DOHH2 (cell line): ENCODE data around the gene DNAJB7.

Experiments used
- CTCF ChIP-seq: fragments of 200-600 bp; sonication (generic); IDR thresholded peaks from one replicate; pipeline ENCODE4 v1.5.1; 2014; ENCODE audit warnings: antibody characterized with exemption, mild to moderate bottlenecking, low read depth, low read length; ENCODE audit not compliant: poor library complexity, severe bottlenecking
- EZH2phosphoT487 ChIP-seq: fragments of 200-600 bp; sonication (generic); IDR thresholded peaks from 2 replicates; pipeline ENCODE4 v1.6.1; 2017; ENCODE audit warnings: borderline replicate concordance, mild to moderate bottlenecking, antibody characterized with exemption, low read length, moderate library complexity, mixed read lengths

DNA sequence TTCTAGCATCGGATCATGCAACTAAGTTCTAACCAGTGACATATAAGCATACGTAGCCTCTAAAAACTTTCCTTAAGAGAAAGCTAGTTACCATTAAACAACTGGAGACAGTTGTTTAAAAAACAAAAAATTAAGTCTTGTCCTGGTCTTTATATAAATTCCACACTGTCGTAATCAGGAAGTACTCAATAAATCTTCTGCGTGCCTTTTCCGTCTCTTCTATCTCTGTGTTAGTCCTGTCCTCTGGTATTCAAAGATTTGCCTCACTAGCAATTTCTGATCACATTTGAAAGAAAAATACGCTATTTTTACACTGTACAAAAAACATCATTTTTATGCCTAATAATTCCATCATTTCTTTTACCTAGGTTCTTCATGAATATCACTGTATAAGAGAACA is 32.8 kb downstream of the DNAJB7 start:
- TF ChIP-seq CTCF (no peak), EZH2phosphoT487 (no peak)
